Epithelial cell of prostate (primary cell): Measurements from ENCODE around the gene LITAF.

Experiments
- DNase-seq: peaks from one replicate; pipeline ENCODE4 v3.0.0-alpha.2; 2011; ENCODE audit warnings: low read depth, low spot score
- H3K27ac ChIP-seq: fragments of 450-650 bp; 2 replicates; pipeline ENCODE4 v1.5.1; 2017; ENCODE audit warnings: mild to moderate bottlenecking

Gene LITAF

GRCh38 chr16:11557801-11558200 is 28.9 kb downstream of the LITAF start:
- no peak for DNase-seq
- no peak overlapping the region for H3K27ac ChIP-seq

- DNase-seq = no peak
- no peak overlapping the region for H3K27ac ChIP-seq
Observed at GRCh38 chr16:11556945-11557720, 29.6 kb downstream of the LITAF start.

- DNase-seq = no peak
- H3K27ac ChIP-seq = no peak overlapping the region
Observed at GRCh38 chr16:11556214-11556819, 30.4 kb downstream of the LITAF start.

GRCh38 chr16:11554053-11554452 is 32.7 kb downstream of the LITAF start:
- DNase-seq = no peak
- no peak overlapping the region for H3K27ac ChIP-seq

- DNase-seq = no peak
- H3K27ac ChIP-seq = no peak overlapping the region
Observed at GRCh38 chr16:11553371-11553770, 33.3 kb downstream of the LITAF start.

GRCh38 chr16:11552440-11552839 is 34.3 kb downstream of the LITAF start:
- H3K27ac ChIP-seq = no peak overlapping the region
- DNase-seq = no peak

- DNase-seq = no peak
- H3K27ac ChIP-seq = no peak overlapping the region
Observed at GRCh38 chr16:11551842-11552241, 34.9 kb downstream of the LITAF start.

- no peak for DNase-seq
- H3K27ac ChIP-seq = peak overlapping the region; percentile 38
Observed at GRCh38 chr16:11550791-11551498, 35.8 kb downstream of the LITAF start.

- H3K27ac ChIP-seq = no peak overlapping the region
- DNase-seq = no peak
Observed at GRCh38 chr16:11547118-11547916, 39.4 kb downstream of the LITAF start.

- DNase-seq = no peak
- no peak overlapping the region for H3K27ac ChIP-seq
Observed at GRCh38 chr16:11546608-11547061, 40.1 kb downstream of the LITAF start.

- DNase-seq = no peak
- no peak overlapping the region for H3K27ac ChIP-seq
Observed at GRCh38 chr16:11543661-11544393, 42.9 kb downstream of the LITAF start.

GRCh38 chr16:11542069-11542744 is 44.5 kb downstream of the LITAF start:
- no peak for DNase-seq
- no peak overlapping the region for H3K27ac ChIP-seq

- DNase-seq = no peak
- H3K27ac ChIP-seq = no peak overlapping the region
Observed at GRCh38 chr16:11539641-11540050, 47.1 kb downstream of the LITAF start.

GRCh38 chr16:11538880-11539279 is 47.8 kb downstream of the LITAF start:
- H3K27ac ChIP-seq = no peak overlapping the region
- DNase-seq = no peak

- H3K27ac ChIP-seq = peak overlapping the region; percentile 30
- no peak for DNase-seq
Observed at GRCh38 chr16:11536104-11536866, 50.4 kb downstream of the LITAF start.

- peak; percentile 92 for DNase-seq
- H3K27ac ChIP-seq = peak overlapping the region; percentile 30
Observed at GRCh38 chr16:11535494-11535893, 51.2 kb downstream of the LITAF start.

GRCh38 chr16:11534262-11534661 is 52.5 kb downstream of the LITAF start:
- H3K27ac ChIP-seq = no peak overlapping the region
- no peak for DNase-seq

- no peak for DNase-seq
- H3K27ac ChIP-seq = no peak overlapping the region
Observed at GRCh38 chr16:11533588-11533987, 53.1 kb downstream of the LITAF start.
